Activated T-cell treated with anti-CD3 and anti-CD28 coated beads, Interleukin-2, amount 50 U/mL, for 4 hours (primary cell): ENCODE results near the gene SLC43A2. TPM values are rescaled to one million over a fixed set of nuclear protein-coding genes. Genes with fewer than 3 reads are reported as not detected.

Experiments
- ATAC-seq, 2 donors: fragments of 200-7000 bp; cut with Tn5 transposase; one replicate each; pipeline ENCODE4 v1.10.0; 2021
- DNase-seq: peaks from one replicate; pipeline ENCODE4 v3.0.0-alpha.2; 2020
- H3K27me3 Mint-ChIP-seq: one replicate; pipeline ENCODE4 v1.8.0; 2021; ENCODE audit warnings: low read depth, mixed read lengths
- H3K36me3 Mint-ChIP-seq: one replicate; pipeline ENCODE4 v1.8.0; 2022; ENCODE audit warnings: mixed read lengths; ENCODE audit not compliant: insufficient read depth
- H3K4me1 Mint-ChIP-seq: one replicate; pipeline ENCODE4 v1.8.0; 2021; ENCODE audit warnings: low read depth, mixed read lengths
- H3K4me3 Mint-ChIP-seq: one replicate; pipeline ENCODE4 v1.8.0; 2021; ENCODE audit warnings: mild to moderate bottlenecking, moderate library complexity, mixed read lengths
- H3K9me3 Mint-ChIP-seq: one replicate; pipeline ENCODE4 v1.8.0; 2021; ENCODE audit warnings: mixed read lengths
- total RNA-seq, 3 donors: library from RNA; stranded (reverse); gene quantifications; one replicate each; pipeline ENCODE4 v1.2.1, GENCODE V29; 2021

SLC43A2 gene
- total RNA-seq, 3 donors from 2014 or later: 4.1 to 9.4 (median 5.0) TPM

GRCh38 chr17:1593630-1593931, 35.1 kb downstream of the SLC43A2 start:
- Mint-ChIP-seq H3K27me3 (no peaks in the 10 kb centered on the region), H3K36me3 (no peaks in the 10 kb centered on the region), H3K4me1 (peaks cover 2% of the 10 kb centered on the region), H3K4me3 (no peak overlapping the region), H3K9me3 (no peaks in the 10 kb centered on the region)
- ATAC-seq (no peak), DNase-seq (no peak)

- Mint-ChIP-seq H3K36me3 (no peaks in the 10 kb centered on the region), H3K4me3 (peak overlapping the region; percentile 43), H3K27me3 (no peaks in the 10 kb centered on the region), H3K9me3 (no peaks in the 10 kb centered on the region), H3K4me1 (peaks cover 2% of the 10 kb centered on the region)
- ATAC-seq (peak in 1 of 2 donors; percentile 37), DNase-seq (no peak)
Observed at GRCh38 chr17:1592751-1593629, 35.6 kb downstream of the SLC43A2 start.

- DNase-seq (no peak), ATAC-seq (no peak)
- Mint-ChIP-seq H3K4me3 (no peak overlapping the region), H3K27me3 (no peaks in the 10 kb centered on the region), H3K36me3 (no peaks in the 10 kb centered on the region), H3K4me1 (peaks cover 2% of the 10 kb centered on the region), H3K9me3 (no peaks in the 10 kb centered on the region)
Observed at GRCh38 chr17:1591474-1592090, 37.1 kb downstream of the SLC43A2 start.

- Mint-ChIP-seq H3K9me3 (no peaks in the 10 kb centered on the region), H3K4me3 (no peak overlapping the region), H3K36me3 (no peaks in the 10 kb centered on the region), H3K4me1 (peaks cover 2% of the 10 kb centered on the region), H3K27me3 (no peaks in the 10 kb centered on the region)
- DNase-seq: no peak
- no peak for ATAC-seq
Observed at GRCh38 chr17:1590747-1591473, 37.7 kb downstream of the SLC43A2 start.

- H3K9me3 Mint-ChIP-seq: no peaks in the 10 kb centered on the region
- no peaks in the 10 kb centered on the region for H3K36me3 Mint-ChIP-seq
- DNase-seq: no peak
- H3K4me1 Mint-ChIP-seq: peaks cover 2% of the 10 kb centered on the region
- ATAC-seq: peak in 1 of 2 donors; percentile 48
- no peak overlapping the region for H3K4me3 Mint-ChIP-seq
- no peaks in the 10 kb centered on the region for H3K27me3 Mint-ChIP-seq
Observed at GRCh38 chr17:1590029-1590746, 38.4 kb downstream of the SLC43A2 start.

GRCh38 chr17:1588821-1589585, 39.6 kb downstream of the SLC43A2 start:
- DNase-seq (no peak), ATAC-seq (no peak)
- Mint-ChIP-seq H3K4me3 (no peak overlapping the region), H3K36me3 (no peaks in the 10 kb centered on the region), H3K9me3 (no peaks in the 10 kb centered on the region), H3K4me1 (peaks cover 2% of the 10 kb centered on the region), H3K27me3 (no peaks in the 10 kb centered on the region)

GRCh38 chr17:1584167-1584566, 44.5 kb downstream of the SLC43A2 start:
- ATAC-seq: no peak
- H3K4me3 Mint-ChIP-seq: no peak overlapping the region
- H3K4me1 Mint-ChIP-seq: no peaks in the 10 kb centered on the region
- no peaks in the 10 kb centered on the region for H3K9me3 Mint-ChIP-seq
- DNase-seq: no peak
- H3K27me3 Mint-ChIP-seq: no peaks in the 10 kb centered on the region
- no peaks in the 10 kb centered on the region for H3K36me3 Mint-ChIP-seq

GRCh38 chr17:1583556-1583955, 45.1 kb downstream of the SLC43A2 start:
- no peaks in the 10 kb centered on the region for H3K9me3 Mint-ChIP-seq

GRCh38 chr17:1582374-1582773, 46.3 kb downstream of the SLC43A2 start:
- DNase-seq (no peak), ATAC-seq (no peak)
- peaks cover under 1% of the 10 kb centered on the region for H3K4me1 Mint-ChIP-seq
- no peak overlapping the region for H3K4me3 Mint-ChIP-seq
- H3K27me3 Mint-ChIP-seq: no peaks in the 10 kb centered on the region
- H3K9me3 Mint-ChIP-seq: no peaks in the 10 kb centered on the region
- H3K36me3 Mint-ChIP-seq: no peaks in the 10 kb centered on the region

More at GRCh38 chr17:1583556-1583955, 45.1 kb downstream of the SLC43A2 start:
- Mint-ChIP-seq H3K4me1 (no peaks in the 10 kb centered on the region), H3K4me3 (no peak overlapping the region), H3K36me3 (no peaks in the 10 kb centered on the region), H3K27me3 (no peaks in the 10 kb centered on the region)
- DNase-seq (no peak), ATAC-seq (no peak)

GRCh38 chr17:1580979-1581676, 47.5 kb downstream of the SLC43A2 start:
- Mint-ChIP-seq H3K27me3 (no peaks in the 10 kb centered on the region), H3K9me3 (no peaks in the 10 kb centered on the region), H3K36me3 (no peaks in the 10 kb centered on the region), H3K4me3 (no peak overlapping the region), H3K4me1 (peaks cover 3% of the 10 kb centered on the region)
- ATAC-seq (no peak), DNase-seq (no peak)

GRCh38 chr17:1578029-1578428, 50.6 kb downstream of the SLC43A2 start:
- no peak for ATAC-seq
- Mint-ChIP-seq H3K36me3 (no peaks in the 10 kb centered on the region), H3K4me3 (no peak overlapping the region), H3K27me3 (no peaks in the 10 kb centered on the region), H3K9me3 (no peaks in the 10 kb centered on the region), H3K4me1 (peaks cover 3% of the 10 kb centered on the region)
- DNase-seq: no peak

GRCh38 chr17:1577583-1578013, 51.0 kb downstream of the SLC43A2 start:
- no peak overlapping the region for H3K4me3 Mint-ChIP-seq
- no peaks in the 10 kb centered on the region for H3K27me3 Mint-ChIP-seq
- ATAC-seq (no peak), DNase-seq (no peak)
- peaks cover 3% of the 10 kb centered on the region for H3K4me1 Mint-ChIP-seq
- no peaks in the 10 kb centered on the region for H3K9me3 Mint-ChIP-seq
- no peaks in the 10 kb centered on the region for H3K36me3 Mint-ChIP-seq

- DNase-seq (no peak), ATAC-seq (no peak)
- no peaks in the 10 kb centered on the region for H3K27me3 Mint-ChIP-seq
- peaks cover 3% of the 10 kb centered on the region for H3K4me1 Mint-ChIP-seq
- H3K36me3 Mint-ChIP-seq: no peaks in the 10 kb centered on the region
- no peak overlapping the region for H3K4me3 Mint-ChIP-seq
- H3K9me3 Mint-ChIP-seq: no peaks in the 10 kb centered on the region
Observed at GRCh38 chr17:1577182-1577581, 51.5 kb downstream of the SLC43A2 start.
